GM13976 (cell line): ENCODE measurements around the gene LONRF2.

Source experiments
- DNase-seq: peaks from one replicate; pipeline ENCODE4 v3.0.0; 2012; ENCODE audit warnings: low spot score
- in situ Hi-C: fragments of 300-500 bp; cut with MboI; formaldehyde crosslinking; loops from one replicate; pipeline ENCODE4 v1.12.0; 2022; ENCODE audit warnings: low sequenced_read_pairs, mixed read lengths, inconsistent platforms; ENCODE audit not compliant: unreplicated experiment
- TF ChIP-seq, protein P1 (sequence below): IDR thresholded peaks from 2 replicates; pipeline ENCODE4 v1.5.1; 2012; ENCODE audit warnings: borderline replicate concordance, mild to moderate bottlenecking; ENCODE audit not compliant: insufficient read depth; ENCODE audit errors: extremely low read depth, missing control alignments, control extremely low read depth

The LONRF2 gene

GRCh38 chr2:100247256-100248043 is 74.9 kb downstream of the LONRF2 start:
- TF ChIP-seq, protein P1, sequence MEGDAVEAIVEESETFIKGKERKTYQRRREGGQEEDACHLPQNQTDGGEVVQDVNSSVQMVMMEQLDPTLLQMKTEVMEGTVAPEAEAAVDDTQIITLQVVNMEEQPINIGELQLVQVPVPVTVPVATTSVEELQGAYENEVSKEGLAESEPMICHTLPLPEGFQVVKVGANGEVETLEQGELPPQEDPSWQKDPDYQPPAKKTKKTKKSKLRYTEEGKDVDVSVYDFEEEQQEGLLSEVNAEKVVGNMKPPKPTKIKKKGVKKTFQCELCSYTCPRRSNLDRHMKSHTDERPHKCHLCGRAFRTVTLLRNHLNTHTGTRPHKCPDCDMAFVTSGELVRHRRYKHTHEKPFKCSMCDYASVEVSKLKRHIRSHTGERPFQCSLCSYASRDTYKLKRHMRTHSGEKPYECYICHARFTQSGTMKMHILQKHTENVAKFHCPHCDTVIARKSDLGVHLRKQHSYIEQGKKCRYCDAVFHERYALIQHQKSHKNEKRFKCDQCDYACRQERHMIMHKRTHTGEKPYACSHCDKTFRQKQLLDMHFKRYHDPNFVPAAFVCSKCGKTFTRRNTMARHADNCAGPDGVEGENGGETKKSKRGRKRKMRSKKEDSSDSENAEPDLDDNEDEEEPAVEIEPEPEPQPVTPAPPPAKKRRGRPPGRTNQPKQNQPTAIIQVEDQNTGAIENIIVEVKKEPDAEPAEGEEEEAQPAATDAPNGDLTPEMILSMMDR, result no peak
- in situ Hi-C loops, result loop anchor here (10.0 kb wide), 1 partner anchor 673 kb away; no protein-coding TSS in a partner anchor
- DNase-seq, result peak; percentile 71

DNA sequence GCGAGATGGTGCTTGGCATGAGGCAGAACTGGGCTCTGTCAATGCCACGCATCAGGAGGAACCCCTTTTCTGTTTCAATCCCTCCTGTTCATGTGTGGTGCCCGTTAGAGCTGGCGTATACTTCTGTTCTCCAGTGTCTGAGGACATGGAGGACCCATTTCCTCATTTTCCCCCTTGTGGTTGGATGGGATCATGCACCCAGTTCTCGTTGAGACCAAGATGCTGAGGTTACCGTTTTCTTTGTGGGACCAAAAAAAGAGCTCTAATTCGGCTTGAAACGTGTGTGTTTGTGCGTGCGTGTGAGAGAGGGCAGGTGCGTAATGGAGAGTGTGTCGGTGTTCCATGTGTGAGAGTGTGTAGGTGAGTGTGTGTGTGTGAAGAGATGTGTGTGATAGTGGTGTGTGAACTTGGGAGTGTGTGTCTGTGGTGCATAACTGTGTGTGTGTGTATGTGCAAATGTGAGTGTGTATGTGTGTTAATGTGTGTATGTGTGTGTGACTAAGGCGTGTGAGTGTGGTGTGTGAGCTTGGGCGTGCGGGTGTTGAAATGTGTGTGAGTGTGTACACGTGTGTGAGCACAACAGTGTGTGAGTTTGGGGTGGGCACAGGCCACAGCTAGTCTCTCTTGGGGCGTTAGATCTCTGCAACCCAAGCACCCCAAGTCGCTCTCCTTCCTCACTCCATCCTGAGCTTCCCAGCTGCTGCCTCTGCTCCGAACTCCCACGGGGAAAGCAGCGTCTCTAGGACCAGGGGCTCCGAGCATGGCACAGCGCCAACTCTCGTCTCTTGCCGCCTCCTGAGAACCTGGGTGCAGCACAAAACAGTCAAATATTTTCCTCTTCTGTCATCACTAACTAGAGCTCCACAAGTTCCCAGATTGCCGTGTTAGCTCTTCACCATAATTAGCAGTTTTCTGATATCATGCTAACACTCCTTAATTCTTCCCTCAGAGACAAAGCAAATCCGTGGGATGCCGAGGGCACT is 75.8 kb downstream of the LONRF2 start:
- in situ Hi-C loops, result loop anchor here (10.0 kb wide), 1 partner anchor 672 kb away; no protein-coding TSS in a partner anchor
- DNase-seq, result no peak
- TF ChIP-seq, protein P1, result no peak

DNA sequence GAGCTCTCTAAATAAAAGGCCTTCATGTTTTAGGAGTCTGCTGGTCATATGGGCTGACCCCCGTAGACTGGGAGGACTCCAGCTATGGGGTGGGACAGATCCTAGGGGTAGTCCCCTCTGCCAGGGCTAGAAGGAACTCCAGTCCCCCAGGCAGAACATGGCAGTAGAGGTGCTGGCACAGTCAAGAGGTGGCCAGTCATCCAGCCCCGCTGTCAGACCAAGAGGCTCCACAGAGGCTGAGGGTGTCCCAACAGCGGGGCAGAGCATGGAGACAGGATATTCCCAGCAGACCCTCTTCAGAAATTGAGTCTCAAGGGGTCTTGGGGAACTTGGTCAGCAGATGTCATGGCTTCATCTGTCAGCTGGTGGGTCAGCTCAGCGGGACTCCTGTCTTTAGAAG is 76.6 kb downstream of the LONRF2 start:
- in situ Hi-C loops, result loop anchor here (10.0 kb wide), 1 partner anchor 671 kb away; no protein-coding TSS in a partner anchor
- TF ChIP-seq, protein P1, result no peak
- DNase-seq, result no peak

DNA sequence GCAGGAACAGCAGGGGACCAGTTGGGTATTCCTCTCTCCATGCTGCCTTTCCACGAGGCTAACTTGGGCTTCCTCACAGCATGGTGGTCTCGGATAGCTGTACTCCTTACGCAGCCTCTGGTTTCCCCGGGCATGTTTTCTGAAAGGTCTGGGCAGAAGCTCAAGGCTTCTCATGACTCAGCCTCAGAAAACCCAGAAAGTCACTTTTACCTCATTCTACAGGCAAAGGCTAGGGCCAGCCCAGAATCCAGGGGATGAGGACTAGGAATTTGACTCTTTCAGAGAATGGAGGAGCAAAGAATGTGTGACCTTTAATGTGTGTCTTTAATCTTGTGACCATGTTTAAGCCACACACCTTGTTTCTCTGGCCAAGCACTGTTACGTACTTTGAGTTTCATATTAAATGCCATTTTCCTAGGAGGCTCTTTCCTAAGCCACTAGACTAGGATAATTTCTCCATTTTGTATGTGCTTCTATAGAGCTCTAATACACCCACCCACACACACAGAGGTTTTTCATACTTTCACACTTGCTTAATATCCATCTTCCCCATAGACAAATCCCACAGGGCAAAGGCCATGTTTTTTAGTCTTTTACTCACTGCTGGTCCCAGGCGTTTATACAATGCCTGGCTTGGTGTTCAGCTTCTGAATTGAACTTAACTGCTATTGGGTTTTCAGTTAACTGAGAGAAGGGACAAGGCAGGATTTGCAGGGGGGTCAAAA is 77.3 kb downstream of the LONRF2 start:
- DNase-seq, result no peak

GRCh38 chr2:100243631-100244030 is 78.7 kb downstream of the LONRF2 start:
- no peak for DNase-seq
- in situ Hi-C loops, result loop anchor here (10.0 kb wide), 1 partner anchor 669 kb away; no protein-coding TSS in a partner anchor
- TF ChIP-seq, protein P1, result no peak

More for the DNA sequence above, 77.3 kb downstream of the LONRF2 start:
- TF ChIP-seq, protein P1, result no peak
- in situ Hi-C loops, result loop anchor here (10.0 kb wide), 1 partner anchor 670 kb away; no protein-coding TSS in a partner anchor

DNA sequence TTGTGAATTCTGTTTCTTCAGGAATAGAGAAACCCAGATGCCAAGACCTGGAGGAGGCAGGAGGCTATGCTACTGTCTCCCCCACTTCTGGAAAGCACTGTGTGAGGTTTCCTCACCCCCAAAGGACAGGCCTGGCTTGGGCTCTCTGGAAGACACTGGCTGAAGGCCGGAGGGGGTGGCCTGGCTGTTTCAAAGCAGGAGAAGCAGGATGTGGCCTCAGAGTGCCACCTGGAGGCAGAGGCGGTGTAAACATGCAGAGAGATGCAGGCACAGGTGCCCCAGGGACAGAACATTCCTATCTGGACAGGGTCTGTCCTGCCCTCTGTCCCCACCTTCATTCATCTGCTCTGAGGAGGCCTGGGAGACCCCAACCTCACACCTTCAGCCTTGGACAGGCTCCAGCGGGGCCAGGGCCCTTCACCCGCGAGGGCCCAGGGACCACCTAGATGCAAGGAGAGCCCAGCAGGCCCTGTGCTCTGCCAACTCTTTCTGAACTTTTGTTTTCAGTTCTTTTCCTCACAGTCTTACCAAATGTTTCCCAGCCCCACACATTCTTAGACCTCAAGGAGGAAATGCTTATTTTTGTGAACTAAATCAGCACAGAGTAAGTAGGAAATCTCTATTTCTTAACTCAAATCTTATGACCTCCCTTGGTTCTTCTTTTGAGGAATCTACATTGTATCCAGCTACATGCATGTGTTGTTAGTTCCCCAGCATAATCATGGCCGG is 79.2 kb downstream of the LONRF2 start:
- peak; percentile 78 for DNase-seq
- TF ChIP-seq, protein P1, result peak; percentile 83
- in situ Hi-C loops, result loop anchor here (10.0 kb wide), 1 partner anchor 668 kb away; no protein-coding TSS in a partner anchor
